Endothelial cell (in vitro differentiated cells): ENCODE measurements around the gene GLCCI1. TPM values are rescaled to one million over a fixed set of nuclear protein-coding genes. Genes with fewer than 3 reads are reported as not detected.

ENCODE experiments used
- DNase-seq: peaks from one replicate; pipeline ENCODE4 v3.0.0; 2021; ENCODE audit warnings: low spot score
- H3K27ac Mint-ChIP-seq: one replicate; pipeline ENCODE4 v1.8.0; 2021; ENCODE audit warnings: mixed read lengths, inconsistent platforms; ENCODE audit not compliant: unreplicated experiment
- H3K27me3 Mint-ChIP-seq: one replicate; pipeline ENCODE4 v1.8.0; 2021; ENCODE audit warnings: mild to moderate bottlenecking, moderate library complexity, mixed read lengths, inconsistent platforms; ENCODE audit not compliant: unreplicated experiment
- H3K36me3 Mint-ChIP-seq: one replicate; pipeline ENCODE4 v1.8.0; 2021; ENCODE audit warnings: mild to moderate bottlenecking, low read depth, mixed read lengths, inconsistent platforms; ENCODE audit not compliant: unreplicated experiment
- H3K4me1 Mint-ChIP-seq: one replicate; pipeline ENCODE4 v1.8.0; 2021; ENCODE audit warnings: mild to moderate bottlenecking, mixed read lengths, inconsistent platforms; ENCODE audit not compliant: unreplicated experiment
- H3K4me3 Mint-ChIP-seq: one replicate; pipeline ENCODE4 v1.8.0; 2021; ENCODE audit warnings: mild to moderate bottlenecking, mixed read lengths, inconsistent platforms; ENCODE audit not compliant: unreplicated experiment
- H3K9me3 Mint-ChIP-seq: one replicate; pipeline ENCODE4 v1.8.0; 2021; ENCODE audit warnings: mixed read lengths, inconsistent platforms; ENCODE audit not compliant: unreplicated experiment
- CTCF ChIP-seq: fragments of 200-600 bp; sonication (generic); IDR thresholded peaks from one replicate; pipeline ENCODE4 v1.5.0; 2021; ENCODE audit warnings: antibody characterized with exemption; ENCODE audit not compliant: unreplicated experiment
- total RNA-seq: library from RNA; stranded (reverse); fragmentation: NEBNext Ultra II Directional; extraction: Animal tissue kit (Norgen Biotek cat#: 25700); gene quantifications from one replicate; pipeline ENCODE4 v1.2.1, GENCODE V29; 2021; ENCODE audit not compliant: unreplicated experiment

The GLCCI1 gene
- total RNA-seq, 1 donor from 2014 or later, result 13.8 TPM

GRCh38 chr7:8134089-8134733 lies 165.6 kb downstream of the GLCCI1 start:
- Mint-ChIP-seq H3K27me3 (no peaks in the 10 kb centered on the region), H3K4me3 (no peak overlapping the region), H3K27ac (no peak overlapping the region), H3K36me3 (peaks cover 6% of the 10 kb centered on the region), H3K4me1 (peaks cover 10% of the 10 kb centered on the region), H3K9me3 (no peaks in the 10 kb centered on the region)
- TF ChIP-seq CTCF, result no peak
- DNase-seq, result no peak

GRCh38 chr7:8135417-8135816 lies 166.8 kb downstream of the GLCCI1 start:
- Mint-ChIP-seq H3K4me1 (peaks cover 10% of the 10 kb centered on the region), H3K36me3 (peaks cover 6% of the 10 kb centered on the region), H3K27ac (no peak overlapping the region), H3K4me3 (no peak overlapping the region), H3K9me3 (no peaks in the 10 kb centered on the region), H3K27me3 (no peaks in the 10 kb centered on the region)
- no peak for TF ChIP-seq CTCF
- no peak for DNase-seq

GRCh38 chr7:8136051-8136730 lies 167.6 kb downstream of the GLCCI1 start:
- H3K4me3 Mint-ChIP-seq, result no peak overlapping the region
- H3K27me3 Mint-ChIP-seq, result no peaks in the 10 kb centered on the region

More at GRCh38 chr7:8136051-8136730, 167.6 kb downstream of the GLCCI1 start:
- Mint-ChIP-seq H3K27ac (no peak overlapping the region), H3K9me3 (no peaks in the 10 kb centered on the region), H3K36me3 (peaks cover 6% of the 10 kb centered on the region), H3K4me1 (peaks cover 10% of the 10 kb centered on the region)
- no peak for TF ChIP-seq CTCF
- DNase-seq, result no peak
